ENCODE results near the gene STIP1.
A peak's percentile ranks its signal among the peaks of the same experiment; 100 is the strongest.

The STIP1 gene

GRCh38 chr11:64140082-64140481, 45.9 kb upstream of the STIP1 start:
- Histone ChIP-seq H3K9ac (ENCODE audit: low read length) (no peak overlapping the region), H3K27me3 (ENCODE audit: insufficient read depth, low read length) (no peaks in the 10 kb centered on the region), H2AK5ac (ENCODE audit: low read length) (no peak overlapping the region), H4K8ac (ENCODE audit: low read depth, low read length) (no peak overlapping the region), H3K79me2 (ENCODE audit: control insufficient read depth, insufficient read depth, low read length, poor library complexity) (no peaks in the 10 kb centered on the region), H3K36me3 (ENCODE audit: control insufficient read depth in 1 of 2, insufficient read depth in 2 of 2, low read length in 2 of 2) (no peaks in the 10 kb centered on the region), H2AFZ (ENCODE audit: insufficient read depth, low read length, poor library complexity) (no peak overlapping the region), H3K14ac (ENCODE audit: low read length) (no peak overlapping the region), H2BK120ac (ENCODE audit: insufficient read depth, low read length, poor library complexity) (no peak overlapping the region), H3K23ac (ENCODE audit: low read length) (no peak overlapping the region), H3K4me1 (ENCODE audit: control insufficient read depth in 1 of 2, insufficient read depth in 2 of 2, low read length in 2 of 2) (no peaks in the 10 kb centered on the region), H4K91ac (ENCODE audit: low read depth, low read length) (no peak overlapping the region), H3K9me3 (ENCODE audit: insufficient read depth, low read depth, low read length) (no peaks in the 10 kb centered on the region), H2BK12ac (ENCODE audit: low read length) (no peak overlapping the region), H3K79me1 (ENCODE audit: low read length) (no peaks in the 10 kb centered on the region), H3K4me2 (ENCODE audit: low read length) (no peak overlapping the region), H4K12ac (ENCODE audit: low read depth, low read length) (no peak overlapping the region), H3K18ac (ENCODE audit: low read length) (no peak overlapping the region), H3K4me3 (ENCODE audit: low read depth, low read length) (no peak overlapping the region), H3K4ac (ENCODE audit: low read depth, low read length) (no peak overlapping the region), H3K27ac (ENCODE audit: low read depth, low read length) (no peak overlapping the region), H2BK5ac (ENCODE audit: low read depth, low read length, poor library complexity) (no peak overlapping the region)
- no peak for DNase-seq
- WGBS (ENCODE audit: extremely low coverage, insufficient coverage, insufficient read length), result no CpG with 5 or more reads among the region's 8 CpGs

- Histone ChIP-seq H3K36me3 (ENCODE audit: control insufficient read depth in 1 of 2, insufficient read depth in 2 of 2, low read length in 2 of 2) (no peaks in the 10 kb centered on the region), H3K4me2 (ENCODE audit: low read length) (no peak overlapping the region), H3K79me1 (ENCODE audit: low read length) (no peaks in the 10 kb centered on the region), H3K4me3 (ENCODE audit: low read depth, low read length) (no peak overlapping the region), H3K27ac (ENCODE audit: low read depth, low read length) (no peak overlapping the region), H3K27me3 (ENCODE audit: insufficient read depth, low read length) (no peaks in the 10 kb centered on the region), H2AK5ac (ENCODE audit: low read length) (no peak overlapping the region), H2BK120ac (ENCODE audit: insufficient read depth, low read length, poor library complexity) (no peak overlapping the region), H2BK5ac (ENCODE audit: low read depth, low read length, poor library complexity) (no peak overlapping the region), H3K4ac (ENCODE audit: low read depth, low read length) (no peak overlapping the region), H3K4me1 (ENCODE audit: control insufficient read depth in 1 of 2, insufficient read depth in 2 of 2, low read length in 2 of 2) (no peaks in the 10 kb centered on the region), H3K9me3 (ENCODE audit: insufficient read depth, low read depth, low read length) (no peaks in the 10 kb centered on the region), H2BK12ac (ENCODE audit: low read length) (no peak overlapping the region), H3K23ac (ENCODE audit: low read length) (no peak overlapping the region), H4K8ac (ENCODE audit: low read depth, low read length) (no peak overlapping the region), H3K9ac (ENCODE audit: low read length) (no peak overlapping the region), H3K14ac (ENCODE audit: low read length) (no peak overlapping the region), H3K18ac (ENCODE audit: low read length) (no peak overlapping the region), H3K79me2 (ENCODE audit: control insufficient read depth, insufficient read depth, low read length, poor library complexity) (no peaks in the 10 kb centered on the region), H2AFZ (ENCODE audit: insufficient read depth, low read length, poor library complexity) (no peak overlapping the region), H4K91ac (ENCODE audit: low read depth, low read length) (no peak overlapping the region), H4K12ac (ENCODE audit: low read depth, low read length) (no peak overlapping the region)
- no peak for DNase-seq
- no CpG with 5 or more reads among the region's 21 CpGs for WGBS (ENCODE audit: extremely low coverage, insufficient coverage, insufficient read length)
These were observed 44.7 kb upstream of the STIP1 start for GRCh38 chr11:64141081-64141783.

GRCh38 chr11:64144587-64145472, 41.1 kb upstream of the STIP1 start:
- H2BK12ac ChIP-seq (ENCODE audit: low read length), result no peak overlapping the region
- H4K8ac ChIP-seq (ENCODE audit: low read depth, low read length), result no peak overlapping the region
- H3K4me2 ChIP-seq (ENCODE audit: low read length), result no peak overlapping the region
- no peak overlapping the region for H2BK120ac ChIP-seq (ENCODE audit: insufficient read depth, low read length, poor library complexity)
- H3K27ac ChIP-seq (ENCODE audit: low read depth, low read length), result no peak overlapping the region
- H3K18ac ChIP-seq (ENCODE audit: low read length), result no peak overlapping the region
- H2AFZ ChIP-seq (ENCODE audit: insufficient read depth, low read length, poor library complexity), result no peak overlapping the region
- no peak overlapping the region for H4K91ac ChIP-seq (ENCODE audit: low read depth, low read length)
- no peak overlapping the region for H2BK5ac ChIP-seq (ENCODE audit: low read depth, low read length, poor library complexity)
- H3K36me3 ChIP-seq (ENCODE audit: control insufficient read depth in 1 of 2, insufficient read depth in 2 of 2, low read length in 2 of 2), result no peaks in the 10 kb centered on the region
- no peaks in the 10 kb centered on the region for H3K27me3 ChIP-seq (ENCODE audit: insufficient read depth, low read length)
- no peaks in the 10 kb centered on the region for H3K9me3 ChIP-seq (ENCODE audit: insufficient read depth, low read depth, low read length)
- H3K14ac ChIP-seq (ENCODE audit: low read length), result no peak overlapping the region
- no peak overlapping the region for H3K4ac ChIP-seq (ENCODE audit: low read depth, low read length)
- H3K4me3 ChIP-seq (ENCODE audit: low read depth, low read length), result no peak overlapping the region
- H3K79me1 ChIP-seq (ENCODE audit: low read length), result no peaks in the 10 kb centered on the region
- DNase-seq, result no peak
- no peak overlapping the region for H3K9ac ChIP-seq (ENCODE audit: low read length)
- H4K12ac ChIP-seq (ENCODE audit: low read depth, low read length), result no peak overlapping the region
- WGBS (ENCODE audit: extremely low coverage, insufficient coverage, insufficient read length), result no CpG with 5 or more reads among the region's 41 CpGs
- H3K79me2 ChIP-seq (ENCODE audit: control insufficient read depth, insufficient read depth, low read length, poor library complexity), result no peaks in the 10 kb centered on the region
- H3K23ac ChIP-seq (ENCODE audit: low read length), result no peak overlapping the region
- H3K4me1 ChIP-seq (ENCODE audit: control insufficient read depth in 1 of 2, insufficient read depth in 2 of 2, low read length in 2 of 2), result no peaks in the 10 kb centered on the region
- H2AK5ac ChIP-seq (ENCODE audit: low read length), result no peak overlapping the region

GRCh38 chr11:64146036-64146955, 39.7 kb upstream of the STIP1 start:
- Histone ChIP-seq H3K36me3 (ENCODE audit: control insufficient read depth in 1 of 2, insufficient read depth in 2 of 2, low read length in 2 of 2) (no peaks in the 10 kb centered on the region), H3K4me3 (ENCODE audit: low read depth, low read length) (no peak overlapping the region), H3K9ac (ENCODE audit: low read length) (no peak overlapping the region), H2BK5ac (ENCODE audit: low read depth, low read length, poor library complexity) (no peak overlapping the region), H3K23ac (ENCODE audit: low read length) (no peak overlapping the region), H3K27ac (ENCODE audit: low read depth, low read length) (no peak overlapping the region), H3K4me2 (ENCODE audit: low read length) (no peak overlapping the region), H3K79me2 (ENCODE audit: control insufficient read depth, insufficient read depth, low read length, poor library complexity) (no peaks in the 10 kb centered on the region), H2BK120ac (ENCODE audit: insufficient read depth, low read length, poor library complexity) (no peak overlapping the region), H3K9me3 (ENCODE audit: insufficient read depth, low read depth, low read length) (no peaks in the 10 kb centered on the region), H2AK5ac (ENCODE audit: low read length) (no peak overlapping the region), H3K18ac (ENCODE audit: low read length) (no peak overlapping the region), H3K4me1 (ENCODE audit: control insufficient read depth in 1 of 2, insufficient read depth in 2 of 2, low read length in 2 of 2) (no peaks in the 10 kb centered on the region), H4K8ac (ENCODE audit: low read depth, low read length) (no peak overlapping the region), H3K27me3 (ENCODE audit: insufficient read depth, low read length) (no peaks in the 10 kb centered on the region), H3K14ac (ENCODE audit: low read length) (no peak overlapping the region), H4K91ac (ENCODE audit: low read depth, low read length) (no peak overlapping the region), H2AFZ (ENCODE audit: insufficient read depth, low read length, poor library complexity) (no peak overlapping the region), H4K12ac (ENCODE audit: low read depth, low read length) (no peak overlapping the region), H2BK12ac (ENCODE audit: low read length) (no peak overlapping the region), H3K4ac (ENCODE audit: low read depth, low read length) (no peak overlapping the region), H3K79me1 (ENCODE audit: low read length) (no peaks in the 10 kb centered on the region)
- DNase-seq, result peak in 1 of 2 donors; percentile 56
- WGBS (ENCODE audit: extremely low coverage, insufficient coverage, insufficient read length), result 100% methylated on average over 5 of the region's 22 CpGs
